PFSK-1 (cell line): ENCODE data around the gene ERP27.

Experiments used
- POLR2AphosphoS5 ChIP-seq: IDR thresholded peaks from 2 replicates; pipeline ENCODE4 v1.6.1; 2012; ENCODE audit warnings: low read depth, mild to moderate bottlenecking, control low read depth, low read length, moderate library complexity
- TF ChIP-seq, protein P1 (sequence below), 2 experiments: IDR thresholded peaks; 2 replicates each; pipeline versions ENCODE4 v1.6.1 to v1.8.0; 2011 to 2012; ENCODE audit warnings: low read depth in 2 of 2, low read length in 2 of 2, control low read depth in 1 of 2, inconsistent platforms in 1 of 2, mild to moderate bottlenecking in 1 of 2, moderate library complexity in 1 of 2; ENCODE audit not compliant: insufficient read depth in 1 of 2

GRCh38 chr12:14982991-14983390 is 44.7 kb upstream of the ERP27 start:
- TF ChIP-seq, protein P1, sequence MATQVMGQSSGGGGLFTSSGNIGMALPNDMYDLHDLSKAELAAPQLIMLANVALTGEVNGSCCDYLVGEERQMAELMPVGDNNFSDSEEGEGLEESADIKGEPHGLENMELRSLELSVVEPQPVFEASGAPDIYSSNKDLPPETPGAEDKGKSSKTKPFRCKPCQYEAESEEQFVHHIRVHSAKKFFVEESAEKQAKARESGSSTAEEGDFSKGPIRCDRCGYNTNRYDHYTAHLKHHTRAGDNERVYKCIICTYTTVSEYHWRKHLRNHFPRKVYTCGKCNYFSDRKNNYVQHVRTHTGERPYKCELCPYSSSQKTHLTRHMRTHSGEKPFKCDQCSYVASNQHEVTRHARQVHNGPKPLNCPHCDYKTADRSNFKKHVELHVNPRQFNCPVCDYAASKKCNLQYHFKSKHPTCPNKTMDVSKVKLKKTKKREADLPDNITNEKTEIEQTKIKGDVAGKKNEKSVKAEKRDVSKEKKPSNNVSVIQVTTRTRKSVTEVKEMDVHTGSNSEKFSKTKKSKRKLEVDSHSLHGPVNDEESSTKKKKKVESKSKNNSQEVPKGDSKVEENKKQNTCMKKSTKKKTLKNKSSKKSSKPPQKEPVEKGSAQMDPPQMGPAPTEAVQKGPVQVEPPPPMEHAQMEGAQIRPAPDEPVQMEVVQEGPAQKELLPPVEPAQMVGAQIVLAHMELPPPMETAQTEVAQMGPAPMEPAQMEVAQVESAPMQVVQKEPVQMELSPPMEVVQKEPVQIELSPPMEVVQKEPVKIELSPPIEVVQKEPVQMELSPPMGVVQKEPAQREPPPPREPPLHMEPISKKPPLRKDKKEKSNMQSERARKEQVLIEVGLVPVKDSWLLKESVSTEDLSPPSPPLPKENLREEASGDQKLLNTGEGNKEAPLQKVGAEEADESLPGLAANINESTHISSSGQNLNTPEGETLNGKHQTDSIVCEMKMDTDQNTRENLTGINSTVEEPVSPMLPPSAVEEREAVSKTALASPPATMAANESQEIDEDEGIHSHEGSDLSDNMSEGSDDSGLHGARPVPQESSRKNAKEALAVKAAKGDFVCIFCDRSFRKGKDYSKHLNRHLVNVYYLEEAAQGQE (IDR thresholded peaks at IDR 0.05; ENCODE audit: insufficient read depth in 1 of 2, low read depth in 2 of 2, low read length in 2 of 2), result no peak
- TF ChIP-seq POLR2AphosphoS5, result no peak
